SK-N-SH treated with all-trans-retinoic acid at 6 μM for 48 hours (cell line): ENCODE data around the gene MED4.

Experiments used
- BACH2 ChIP-seq: fragments of 250-450 bp; sonication (Bioruptor Pico); IDR thresholded peaks from 2 replicates; pipeline ENCODE4 v1.9.0; 2021; ENCODE audit warnings: mild to moderate bottlenecking, borderline replicate concordance
- ISL1 ChIP-seq: fragments of 250-450 bp; sonication (Bioruptor Pico); IDR thresholded peaks from 2 replicates; pipeline ENCODE4 v2.1.2; 2022; ENCODE audit warnings: mild to moderate bottlenecking, moderate library complexity
- RARB ChIP-seq: fragments of 250-450 bp; sonication (Bioruptor Pico); IDR thresholded peaks from 2 replicates; pipeline ENCODE4 v1.8.0; 2021; ENCODE audit warnings: mild to moderate bottlenecking, moderate library complexity
- TF ChIP-seq, protein P1 (sequence below): fragments of 250-450 bp; sonication (Bioruptor Pico); IDR thresholded peaks from 2 replicates; pipeline ENCODE4 v1.8.0; 2020; ENCODE audit warnings: mild to moderate bottlenecking, moderate library complexity, borderline replicate concordance
- TF ChIP-seq, protein P2 (sequence below): fragments of 250-450 bp; sonication (Bioruptor Pico); IDR thresholded peaks from 2 replicates; pipeline ENCODE4 v1.5.1; 2020; ENCODE audit warnings: low read depth, mild to moderate bottlenecking, moderate library complexity

DNA sequence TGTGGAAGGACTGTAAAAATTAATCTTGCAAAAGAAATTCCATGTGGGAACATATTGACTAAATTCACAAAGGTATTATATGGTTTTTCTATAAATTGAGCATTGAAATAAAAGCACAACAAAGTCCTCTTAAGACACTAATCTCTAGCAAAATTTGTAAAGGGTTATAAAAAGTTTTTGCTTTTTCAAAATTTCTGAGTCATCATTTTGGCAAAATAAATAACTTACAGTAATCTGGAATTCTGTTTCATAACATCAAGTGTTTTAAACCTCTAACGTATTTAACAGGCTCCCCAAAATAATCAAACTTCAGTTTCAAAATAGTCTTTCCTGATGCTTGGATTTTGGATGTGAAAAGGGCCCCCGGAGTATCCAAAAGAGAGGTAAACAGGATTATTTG is 26.0 kb downstream of the MED4 start:
- TF ChIP-seq, protein P1, sequence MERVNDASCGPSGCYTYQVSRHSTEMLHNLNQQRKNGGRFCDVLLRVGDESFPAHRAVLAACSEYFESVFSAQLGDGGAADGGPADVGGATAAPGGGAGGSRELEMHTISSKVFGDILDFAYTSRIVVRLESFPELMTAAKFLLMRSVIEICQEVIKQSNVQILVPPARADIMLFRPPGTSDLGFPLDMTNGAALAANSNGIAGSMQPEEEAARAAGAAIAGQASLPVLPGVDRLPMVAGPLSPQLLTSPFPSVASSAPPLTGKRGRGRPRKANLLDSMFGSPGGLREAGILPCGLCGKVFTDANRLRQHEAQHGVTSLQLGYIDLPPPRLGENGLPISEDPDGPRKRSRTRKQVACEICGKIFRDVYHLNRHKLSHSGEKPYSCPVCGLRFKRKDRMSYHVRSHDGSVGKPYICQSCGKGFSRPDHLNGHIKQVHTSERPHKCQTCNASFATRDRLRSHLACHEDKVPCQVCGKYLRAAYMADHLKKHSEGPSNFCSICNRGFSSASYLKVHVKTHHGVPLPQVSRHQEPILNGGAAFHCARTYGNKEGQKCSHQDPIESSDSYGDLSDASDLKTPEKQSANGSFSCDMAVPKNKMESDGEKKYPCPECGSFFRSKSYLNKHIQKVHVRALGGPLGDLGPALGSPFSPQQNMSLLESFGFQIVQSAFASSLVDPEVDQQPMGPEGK (CRISPR knock-in tag): no peak
- TF ChIP-seq, protein P2, sequence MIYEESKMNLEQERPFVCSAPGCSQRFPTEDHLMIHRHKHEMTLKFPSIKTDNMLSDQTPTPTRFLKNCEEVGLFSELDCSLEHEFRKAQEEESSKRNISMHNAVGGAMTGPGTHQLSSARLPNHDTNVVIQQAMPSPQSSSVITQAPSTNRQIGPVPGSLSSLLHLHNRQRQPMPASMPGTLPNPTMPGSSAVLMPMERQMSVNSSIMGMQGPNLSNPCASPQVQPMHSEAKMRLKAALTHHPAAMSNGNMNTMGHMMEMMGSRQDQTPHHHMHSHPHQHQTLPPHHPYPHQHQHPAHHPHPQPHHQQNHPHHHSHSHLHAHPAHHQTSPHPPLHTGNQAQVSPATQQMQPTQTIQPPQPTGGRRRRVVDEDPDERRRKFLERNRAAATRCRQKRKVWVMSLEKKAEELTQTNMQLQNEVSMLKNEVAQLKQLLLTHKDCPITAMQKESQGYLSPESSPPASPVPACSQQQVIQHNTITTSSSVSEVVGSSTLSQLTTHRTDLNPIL (CRISPR knock-in tag): no peak
- TF ChIP-seq BACH2 (CRISPR knock-in tag) (no peak), ISL1 (no peak), RARB (CRISPR knock-in tag) (no peak)
